WTC11 (cell line): Measurements from ENCODE around the gene GPC4. TPM values are rescaled to one million over a fixed set of nuclear protein-coding genes. Genes with fewer than 3 reads are reported as not detected.

Experiments used
- ATAC-seq: fragments of 200-7000 bp; cut with Tn5 transposase; 2 replicates; pipeline ENCODE4 v1.10.0; 2021; ENCODE audit warnings: mild to moderate bottlenecking, moderate library complexity
- CTCF ChIA-PET: fragments of 300-600 bp; sonication (Branson Sonifier 250); formaldehyde crosslinking; loops from one replicate; lab custom pipeline; 2021; ENCODE audit warnings: antibody characterized with exemption; lab: Charles Lee
- POLR2A ChIA-PET: fragments of 350-600 bp; sonication (Branson Sonifier 250); formaldehyde crosslinking; loops from one replicate; lab custom pipeline; 2021; ENCODE audit warnings: antibody characterized with exemption; lab: Charles Lee
- DNase-seq: peaks from one replicate; pipeline ENCODE4 v3.0.0; 2021; ENCODE audit warnings: low spot score
- H3K27ac Mint-ChIP-seq: 2 replicates; pipeline ENCODE4 v1.8.0; 2021; ENCODE audit warnings: mixed read lengths
- H3K27me3 Mint-ChIP-seq: 2 replicates; pipeline ENCODE4 v1.8.0; 2021; ENCODE audit warnings: low read depth, mild to moderate bottlenecking, moderate library complexity, mixed read lengths
- H3K36me3 Mint-ChIP-seq: 2 replicates; pipeline ENCODE4 v1.8.0; 2021; ENCODE audit warnings: mixed read lengths
- H3K4me1 Mint-ChIP-seq: 2 replicates; pipeline ENCODE4 v1.8.0; 2022; ENCODE audit warnings: mixed read lengths
- H3K4me3 Mint-ChIP-seq: 2 replicates; pipeline ENCODE4 v1.8.0; 2021; ENCODE audit warnings: mild to moderate bottlenecking, moderate library complexity, mixed read lengths
- H3K9me3 Mint-ChIP-seq: 2 replicates; pipeline ENCODE4 v1.8.0; 2021; ENCODE audit warnings: mixed read lengths
- FOXK1 ChIP-seq: sonication (generic); formaldehyde crosslinking; IDR thresholded peaks from 2 replicates; pipeline ENCODE4 v1.8.0; 2022; ENCODE audit warnings: mild to moderate bottlenecking, moderate library complexity, missing genetic modification reagents
- IRF2 ChIP-seq: sonication (generic); formaldehyde crosslinking; IDR thresholded peaks from 2 replicates; pipeline ENCODE4 v1.8.0; 2022; ENCODE audit warnings: low read depth, missing genetic modification reagents, borderline replicate concordance
- MLX ChIP-seq: sonication (generic); formaldehyde crosslinking; IDR thresholded peaks from 2 replicates; pipeline ENCODE4 v1.8.1; 2023; ENCODE audit warnings: mild to moderate bottlenecking, missing genetic modification reagents, moderate library complexity
- NR2C2 ChIP-seq: sonication (generic); formaldehyde crosslinking; IDR thresholded peaks from 2 replicates; pipeline ENCODE4 v1.8.0; 2022; ENCODE audit warnings: mild to moderate bottlenecking, missing genetic modification reagents
- PRRX2 ChIP-seq: fragments of 250-450 bp; sonication (Bioruptor Pico); IDR thresholded peaks from 2 replicates; pipeline ENCODE4 v1.8.0; 2021; ENCODE audit warnings: mild to moderate bottlenecking
- TEAD4 ChIP-seq: sonication (generic); formaldehyde crosslinking; IDR thresholded peaks from 2 replicates; pipeline ENCODE4 v1.8.0; 2022; ENCODE audit warnings: mild to moderate bottlenecking, missing genetic modification reagents
- USF2 ChIP-seq: sonication (generic); formaldehyde crosslinking; IDR thresholded peaks from 2 replicates; pipeline ENCODE4 v1.8.1; 2023; ENCODE audit warnings: mild to moderate bottlenecking, missing genetic modification reagents, moderate library complexity
- ZMAT4 ChIP-seq: fragments of 250-450 bp; sonication (Bioruptor Pico); IDR thresholded peaks from 2 replicates; pipeline ENCODE4 v1.9.0; 2021; ENCODE audit warnings: mild to moderate bottlenecking
- ZNF219 ChIP-seq: sonication (generic); formaldehyde crosslinking; IDR thresholded peaks from 2 replicates; pipeline ENCODE4 v1.8.0; 2023; ENCODE audit warnings: missing genetic modification reagents, mild to moderate bottlenecking, borderline replicate concordance
- ZNF281 ChIP-seq: sonication (generic); formaldehyde crosslinking; IDR thresholded peaks from 2 replicates; pipeline ENCODE4 v1.8.0; 2023; ENCODE audit warnings: mild to moderate bottlenecking, missing genetic modification reagents
- ZNF532 ChIP-seq: fragments of 250-450 bp; sonication (Bioruptor Pico); IDR thresholded peaks from 2 replicates; pipeline ENCODE4 v1.9.0; 2021; ENCODE audit warnings: mild to moderate bottlenecking, borderline replicate concordance
- ZSCAN18 ChIP-seq: fragments of 250-450 bp; sonication (Bioruptor Pico); IDR thresholded peaks from 2 replicates; pipeline ENCODE4 v2.1.2; 2022; ENCODE audit warnings: mild to moderate bottlenecking, moderate library complexity
- total RNA-seq: library from RNA; stranded (reverse); gene quantifications from 3 replicates; pipeline ENCODE4 v1.2.3, GENCODE V29; 2021
- TF ChIP-seq, protein P1 (sequence below): sonication (generic); formaldehyde crosslinking; IDR thresholded peaks from 2 replicates; pipeline ENCODE4 v1.8.1; 2022; ENCODE audit warnings: low read depth, mild to moderate bottlenecking, moderate library complexity, missing genetic modification reagents, borderline replicate concordance

Gene GPC4
- total RNA-seq, 1 experiment from 2014 or later = 144 TPM

GRCh38 chrX:133374874-133375387 lies 40.4 kb downstream of the GPC4 start:
- CTCF ChIA-PET = no interaction called here
- no peak overlapping the region for H3K27ac Mint-ChIP-seq

More at GRCh38 chrX:133374874-133375387, 40.4 kb downstream of the GPC4 start:
- TF ChIP-seq IRF2 (no peak), ZNF281 (CRISPR knock-in tag) (no peak), ZMAT4 (CRISPR knock-in tag) (no peak), ZNF219 (CRISPR knock-in tag) (no peak), NR2C2 (CRISPR knock-in tag) (no peak), ZNF532 (CRISPR knock-in tag) (no peak), FOXK1 (CRISPR knock-in tag) (no peak), MLX (CRISPR knock-in tag) (no peak), TEAD4 (no peak), USF2 (CRISPR knock-in tag) (no peak), ZSCAN18 (no peak), PRRX2 (CRISPR knock-in tag) (no peak)
- TF ChIP-seq, protein P1, sequence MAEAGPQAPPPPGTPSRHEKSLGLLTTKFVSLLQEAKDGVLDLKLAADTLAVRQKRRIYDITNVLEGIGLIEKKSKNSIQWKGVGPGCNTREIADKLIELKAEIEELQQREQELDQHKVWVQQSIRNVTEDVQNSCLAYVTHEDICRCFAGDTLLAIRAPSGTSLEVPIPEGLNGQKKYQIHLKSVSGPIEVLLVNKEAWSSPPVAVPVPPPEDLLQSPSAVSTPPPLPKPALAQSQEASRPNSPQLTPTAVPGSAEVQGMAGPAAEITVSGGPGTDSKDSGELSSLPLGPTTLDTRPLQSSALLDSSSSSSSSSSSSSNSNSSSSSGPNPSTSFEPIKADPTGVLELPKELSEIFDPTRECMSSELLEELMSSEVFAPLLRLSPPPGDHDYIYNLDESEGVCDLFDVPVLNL = no peak
- Mint-ChIP-seq H3K4me1 (peaks cover 85% of the 10 kb centered on the region), H3K36me3 (0 out of 2 replicates have a peak, but pooled peaks cover 3% of the 10 kb centered on the region), H3K9me3 (no peaks in the 10 kb centered on the region), H3K27me3 (no peaks in the 10 kb centered on the region), H3K4me3 (no peak overlapping the region)
- ATAC-seq (no peak), DNase-seq (no peak)
- POLR2A ChIA-PET = no interaction called here
